Mucosa of stomach (tissue), 1 donor: ENCODE measurements around the gene WDHD1.

ENCODE experiments used
- H3K27me3 ChIP-seq: one replicate; pipeline ENCODE4 v1.7.0; 2013; ENCODE audit warnings: mild to moderate bottlenecking, low read length; ENCODE audit not compliant: control insufficient read depth, insufficient read depth
- H3K36me3 ChIP-seq: one replicate; pipeline ENCODE4 v1.7.0; 2013; ENCODE audit warnings: low read length; ENCODE audit not compliant: control insufficient read depth, insufficient read depth
- H3K4me1 ChIP-seq: one replicate; pipeline ENCODE4 v1.7.0; 2013; ENCODE audit warnings: mild to moderate bottlenecking, low read length; ENCODE audit not compliant: control insufficient read depth, insufficient read depth
- H3K4me3 ChIP-seq: one replicate; pipeline ENCODE4 v1.7.0; 2013; ENCODE audit warnings: low read length
- H3K9ac ChIP-seq: one replicate; pipeline ENCODE4 v1.7.0; 2013; ENCODE audit warnings: mild to moderate bottlenecking, low read length, moderate library complexity
- H3K9me3 ChIP-seq: one replicate; pipeline ENCODE4 v1.7.0; 2013; ENCODE audit warnings: mild to moderate bottlenecking, low read length, moderate library complexity; ENCODE audit not compliant: control insufficient read depth
- donor health status: Pancreatic carcinoma.

The WDHD1 gene

GRCh38 chr14:55059333-55059732 lies 32.4 kb upstream of the WDHD1 start:
- Histone ChIP-seq H3K4me1 (peaks cover 4% of the 10 kb centered on the region), H3K4me3 (no peak overlapping the region), H3K9me3 (no peaks in the 10 kb centered on the region), H3K27me3 (no peaks in the 10 kb centered on the region), H3K9ac (no peak overlapping the region), H3K36me3 (peaks cover 12% of the 10 kb centered on the region)

GRCh38 chr14:55057919-55058318 lies 31.0 kb upstream of the WDHD1 start:
- peaks cover 11% of the 10 kb centered on the region for H3K36me3 ChIP-seq
- peaks cover 13% of the 10 kb centered on the region for H3K4me1 ChIP-seq
- no peak overlapping the region for H3K9ac ChIP-seq
- no peaks in the 10 kb centered on the region for H3K27me3 ChIP-seq
- no peak overlapping the region for H3K4me3 ChIP-seq
- no peaks in the 10 kb centered on the region for H3K9me3 ChIP-seq

- peaks cover 16% of the 10 kb centered on the region for H3K4me1 ChIP-seq
- no peaks in the 10 kb centered on the region for H3K9me3 ChIP-seq
- no peaks in the 10 kb centered on the region for H3K36me3 ChIP-seq
- no peak overlapping the region for H3K4me3 ChIP-seq
- no peaks in the 10 kb centered on the region for H3K27me3 ChIP-seq
- no peak overlapping the region for H3K9ac ChIP-seq
These were observed 27.2 kb upstream of the WDHD1 start for GRCh38 chr14:55054098-55054497.

GRCh38 chr14:55053500-55053899 lies 26.6 kb upstream of the WDHD1 start:
- H3K4me1 ChIP-seq, result peaks cover 16% of the 10 kb centered on the region
- H3K27me3 ChIP-seq, result no peaks in the 10 kb centered on the region
- peak overlapping the region; percentile 3 for H3K9ac ChIP-seq
- no peaks in the 10 kb centered on the region for H3K9me3 ChIP-seq
- H3K36me3 ChIP-seq, result no peaks in the 10 kb centered on the region
- H3K4me3 ChIP-seq, result no peak overlapping the region

- Histone ChIP-seq H3K9ac (peak overlapping the region; percentile 100), H3K36me3 (no peaks in the 10 kb centered on the region), H3K4me3 (no peak overlapping the region), H3K9me3 (no peaks in the 10 kb centered on the region), H3K4me1 (peaks cover 16% of the 10 kb centered on the region), H3K27me3 (no peaks in the 10 kb centered on the region)
These were observed 26.1 kb upstream of the WDHD1 start for GRCh38 chr14:55053018-55053417.

- H3K4me1 ChIP-seq, result peaks cover 16% of the 10 kb centered on the region
These were observed 25.5 kb upstream of the WDHD1 start for GRCh38 chr14:55052269-55052930.

GRCh38 chr14:55051423-55052268 lies 24.7 kb upstream of the WDHD1 start, which contains the start of gene MAPK1IP1L:
Gene MAPK1IP1L (plus strand): TSS chr14:55051647. CDS start chr14:55061684, 10,037 bp downstream.
- peaks cover 16% of the 10 kb centered on the region for H3K4me1 ChIP-seq
- peak within 1 kb of the TSS; percentile 100 for H3K9ac ChIP-seq
- H3K4me3 ChIP-seq, result peak within 1 kb of the TSS; percentile 85
- no peaks in the 10 kb centered on the region for H3K9me3 ChIP-seq
- H3K27me3 ChIP-seq, result no peaks in the 10 kb centered on the region
- no peaks in the 10 kb centered on the region for H3K36me3 ChIP-seq

More at GRCh38 chr14:55052269-55052930, 25.5 kb upstream of the WDHD1 start:
- no peaks in the 10 kb centered on the region for H3K9me3 ChIP-seq
- peak overlapping the region; percentile 85 for H3K4me3 ChIP-seq
- H3K36me3 ChIP-seq, result no peaks in the 10 kb centered on the region
- peak overlapping the region; percentile 100 for H3K9ac ChIP-seq
- no peaks in the 10 kb centered on the region for H3K27me3 ChIP-seq

- Histone ChIP-seq H3K4me1 (peaks cover 16% of the 10 kb centered on the region), H3K4me3 (peak overlapping the region; percentile 85)
These were observed 24.2 kb upstream of the WDHD1 start for GRCh38 chr14:55051165-55051422.

GRCh38 chr14:55048900-55049436 lies 22.1 kb upstream of the WDHD1 start:
- Histone ChIP-seq H3K27me3 (no peaks in the 10 kb centered on the region), H3K4me1 (peaks cover 16% of the 10 kb centered on the region), H3K9ac (no peak overlapping the region), H3K9me3 (no peaks in the 10 kb centered on the region), H3K4me3 (no peak overlapping the region), H3K36me3 (no peaks in the 10 kb centered on the region)

More at GRCh38 chr14:55051165-55051422, 24.2 kb upstream of the WDHD1 start:
- H3K36me3 ChIP-seq, result no peaks in the 10 kb centered on the region
- no peaks in the 10 kb centered on the region for H3K27me3 ChIP-seq
- peak overlapping the region; percentile 100 for H3K9ac ChIP-seq
- H3K9me3 ChIP-seq, result no peaks in the 10 kb centered on the region

GRCh38 chr14:55047301-55048053 lies 20.6 kb upstream of the WDHD1 start:
- Histone ChIP-seq H3K9me3 (no peaks in the 10 kb centered on the region), H3K9ac (no peak overlapping the region), H3K4me3 (no peak overlapping the region), H3K36me3 (no peaks in the 10 kb centered on the region), H3K4me1 (peaks cover 3% of the 10 kb centered on the region), H3K27me3 (no peaks in the 10 kb centered on the region)

- Histone ChIP-seq H3K9ac (no peak overlapping the region), H3K9me3 (no peaks in the 10 kb centered on the region), H3K36me3 (no peaks in the 10 kb centered on the region), H3K4me1 (no peaks in the 10 kb centered on the region), H3K4me3 (no peak overlapping the region), H3K27me3 (no peaks in the 10 kb centered on the region)
These were observed 18.2 kb upstream of the WDHD1 start for GRCh38 chr14:55045087-55045486.

GRCh38 chr14:55043528-55043927 lies 16.6 kb upstream of the WDHD1 start:
- no peaks in the 10 kb centered on the region for H3K9me3 ChIP-seq
- H3K9ac ChIP-seq, result no peak overlapping the region
- no peaks in the 10 kb centered on the region for H3K27me3 ChIP-seq
- H3K4me1 ChIP-seq, result peaks cover 6% of the 10 kb centered on the region
- H3K36me3 ChIP-seq, result no peaks in the 10 kb centered on the region
- H3K4me3 ChIP-seq, result no peak overlapping the region
